Measurements from ENCODE around the gene TTC39C.

Gene TTC39C

DNA sequence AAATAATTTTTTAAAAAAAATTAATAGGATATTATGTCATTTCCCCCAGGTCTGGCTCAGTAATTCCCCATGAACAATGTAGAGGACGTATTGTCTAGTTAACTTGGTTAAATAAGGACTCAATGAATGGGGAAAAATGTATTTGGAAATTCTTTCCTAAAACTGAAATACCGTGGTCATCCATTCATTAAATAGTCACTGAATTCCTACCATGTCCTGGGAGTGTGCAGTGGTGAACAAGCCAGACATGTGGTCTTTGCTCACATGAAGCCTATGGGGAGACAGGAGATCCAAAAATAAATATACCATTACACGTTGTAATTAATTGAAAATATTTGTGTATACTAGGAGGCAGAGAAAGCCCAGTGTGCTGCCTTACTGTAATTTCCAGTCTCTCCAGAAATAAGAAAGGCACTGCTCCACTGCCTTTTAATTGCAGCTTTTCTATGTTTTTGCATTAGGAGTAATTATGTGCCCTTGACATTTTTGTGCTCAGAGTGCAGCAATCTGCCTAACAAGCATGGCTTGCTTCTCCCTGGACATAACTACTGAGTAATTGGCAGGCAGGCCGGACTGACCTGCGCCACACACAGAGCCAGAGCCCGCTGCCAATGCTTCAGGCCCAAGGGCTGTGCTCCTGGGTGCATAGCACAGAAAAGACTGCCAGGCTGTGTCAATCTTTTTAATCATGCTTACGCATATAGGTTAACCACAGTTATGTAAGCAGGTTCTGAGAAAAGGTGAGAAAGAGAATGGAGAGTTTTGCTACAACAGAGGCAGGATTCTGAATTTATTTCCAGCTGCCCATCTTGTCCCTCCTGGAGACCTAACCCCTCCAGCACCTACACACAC, 22.2 kb upstream of the TTC39C start:
- no peak for DNase-seq (ENCODE audit: low read depth)

DNA sequence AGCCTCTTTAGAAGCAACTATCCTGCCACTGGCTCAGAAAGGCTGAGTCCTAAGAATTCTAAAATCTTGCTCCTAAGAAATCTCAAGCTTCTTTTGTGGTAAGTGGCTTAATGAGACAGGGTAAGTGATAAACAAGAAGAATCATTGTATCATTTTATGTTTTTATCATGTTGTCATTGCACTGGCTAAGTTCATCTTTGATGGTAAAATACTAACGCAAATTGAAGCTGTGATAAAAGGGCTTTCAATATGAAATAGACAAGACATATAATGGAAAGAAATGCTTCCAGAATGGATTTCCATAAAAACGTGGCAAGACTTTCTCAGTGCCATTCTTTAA, 21.6 kb upstream of the TTC39C start:
- no peak for DNase-seq (ENCODE audit: low read depth)

DNA sequence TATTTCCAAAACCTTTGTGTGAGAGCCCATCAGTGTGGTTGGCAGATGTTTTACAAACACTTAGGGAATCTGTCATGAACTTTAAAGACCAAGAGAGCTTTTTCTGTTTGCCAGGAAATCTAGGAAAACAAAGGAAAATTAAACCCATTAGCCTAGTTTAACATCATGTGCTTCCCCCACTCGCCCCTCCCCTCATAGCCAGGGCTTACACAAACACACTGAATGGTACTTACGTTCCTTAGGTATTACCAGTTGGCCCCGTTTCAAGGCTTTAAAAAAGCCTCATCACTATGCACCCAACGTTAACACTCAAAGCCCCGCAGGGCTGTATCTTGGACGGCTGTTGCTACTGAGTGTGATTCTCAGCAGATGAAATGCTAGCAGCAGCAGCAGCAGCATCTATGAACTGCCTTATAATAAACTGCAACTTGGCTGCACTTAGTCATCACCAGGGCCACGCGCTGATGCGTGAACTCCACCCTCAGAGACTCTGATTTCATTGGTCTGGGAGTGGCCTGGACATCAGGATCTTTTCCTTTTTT, 20.1 kb upstream of the TTC39C start:
- no peak for DNase-seq (ENCODE audit: low read depth)

DNA sequence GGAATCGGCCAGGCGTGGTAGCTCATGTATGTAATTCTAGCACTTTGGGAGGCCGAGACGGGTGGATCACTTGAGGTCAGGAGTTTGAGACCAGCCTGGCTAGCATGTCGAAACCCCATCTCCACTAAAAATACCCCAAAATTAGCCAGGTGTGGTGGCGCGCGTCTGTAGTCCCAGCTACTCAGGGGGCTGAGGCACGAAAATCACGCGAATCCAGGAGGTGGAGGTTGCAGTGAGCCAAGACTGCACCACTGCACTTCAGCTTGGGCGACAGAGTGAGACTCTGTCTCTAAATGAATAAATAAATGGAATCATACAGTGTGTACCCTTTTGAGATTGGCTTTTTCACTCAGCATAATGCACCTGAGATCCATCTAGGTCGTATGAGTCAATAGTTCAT, 19.4 kb upstream of the TTC39C start:
- DNase-seq (ENCODE audit: low read depth) = no peak

DNA sequence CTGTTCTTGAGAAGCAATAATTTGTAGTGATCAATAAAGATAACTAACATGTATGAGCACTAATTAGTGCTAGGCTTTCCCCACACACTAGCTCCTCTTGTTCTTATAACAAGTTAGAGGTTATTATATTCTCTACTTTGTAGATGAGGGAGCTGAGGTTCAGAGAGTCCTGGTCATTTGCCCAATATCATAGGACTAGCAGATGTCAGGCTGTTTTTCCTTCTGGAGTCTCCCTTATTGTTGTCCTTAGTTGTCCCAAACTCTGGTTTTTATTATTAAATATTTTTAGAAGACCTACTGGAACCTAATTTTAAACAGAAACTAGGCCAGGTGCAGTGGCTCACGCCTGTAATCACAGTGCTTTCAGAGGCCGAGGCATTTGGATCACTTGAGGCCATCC, 16.5 kb upstream of the TTC39C start:
- DNase-seq (ENCODE audit: low read depth) = no peak

DNA sequence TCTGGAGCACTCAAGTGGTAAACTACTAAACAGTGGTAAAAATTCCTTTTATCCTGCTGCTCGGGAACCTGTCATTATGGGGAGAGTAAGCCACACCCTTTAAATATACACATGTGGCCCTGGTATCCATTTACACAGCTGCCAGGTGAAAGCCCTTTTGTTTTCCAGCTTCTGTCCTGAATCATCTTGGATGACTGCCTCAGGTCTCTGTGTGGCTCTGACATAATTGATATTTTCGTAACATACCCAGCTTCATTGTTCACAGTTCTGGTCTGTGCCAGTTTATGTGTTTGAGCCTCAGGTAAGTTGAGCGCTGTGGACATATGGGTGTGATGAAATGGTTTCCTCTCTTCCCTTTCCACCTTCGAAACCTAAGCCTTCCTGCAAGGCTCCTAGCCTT, 15.7 kb upstream of the TTC39C start:
- DNase-seq (ENCODE audit: low read depth) = no peak

DNA sequence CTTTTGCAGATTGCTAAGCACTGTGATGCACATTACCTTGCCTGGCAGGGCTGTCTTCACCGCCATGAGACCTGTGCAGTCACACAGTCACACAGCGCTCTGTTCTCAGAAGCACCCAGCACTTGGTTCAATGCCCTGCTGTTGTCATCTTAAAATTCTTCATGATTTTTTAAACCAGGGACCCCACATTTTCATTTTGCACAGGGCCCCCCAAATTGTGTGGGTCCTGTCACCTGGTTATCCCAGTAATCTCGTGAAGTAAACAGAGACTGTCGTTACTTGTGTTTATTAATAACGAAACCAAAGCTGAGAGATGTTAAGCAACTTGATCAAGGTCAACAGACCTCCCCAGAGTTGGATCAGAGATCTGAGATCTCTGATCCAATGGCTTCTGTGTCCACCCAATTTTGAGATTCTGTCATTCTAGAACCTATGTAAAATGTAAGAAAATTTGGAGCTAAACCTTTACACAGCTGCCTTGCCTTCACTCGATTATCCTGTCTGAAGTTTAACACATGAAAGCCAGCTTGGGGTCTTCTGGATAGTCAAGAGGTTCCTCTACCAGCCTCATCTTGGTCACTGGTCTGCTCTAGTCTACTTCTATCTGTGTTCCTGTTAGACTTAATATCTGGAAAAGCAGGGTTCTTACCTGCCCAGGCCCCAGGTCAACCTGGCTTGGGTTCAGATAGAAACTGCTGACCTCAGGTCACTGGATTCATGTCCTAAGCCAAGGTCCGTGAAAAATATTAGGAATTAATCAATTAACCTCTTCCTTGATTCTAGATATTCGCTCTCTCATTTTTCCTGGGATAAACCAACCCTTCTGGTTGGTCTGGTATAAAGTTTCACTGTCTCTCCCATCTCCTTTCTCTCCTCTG, 13.7 kb upstream of the TTC39C start:
- DNase-seq (ENCODE audit: low read depth) = no peak

DNA sequence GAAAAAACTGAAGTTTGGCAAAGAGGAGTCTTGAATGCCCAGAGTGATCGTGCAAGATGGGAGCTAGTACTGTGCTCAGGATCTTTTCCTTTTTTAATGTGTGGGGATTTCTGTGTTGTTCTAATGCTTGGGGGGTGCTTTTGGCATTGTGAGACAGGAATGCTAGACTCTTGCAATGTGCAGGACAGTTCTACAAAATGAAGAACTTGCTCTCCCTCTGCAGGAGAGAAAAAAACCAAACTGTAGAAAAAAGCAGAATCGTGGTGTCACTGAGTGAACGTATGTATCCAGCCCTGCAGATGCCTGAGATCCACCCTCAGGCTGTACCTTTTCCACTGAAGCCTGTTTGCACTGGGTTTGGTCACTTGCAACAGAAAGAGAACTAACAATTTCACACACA, 12.1 kb upstream of the TTC39C start:
- DNase-seq (ENCODE audit: low read depth) = no peak

DNA sequence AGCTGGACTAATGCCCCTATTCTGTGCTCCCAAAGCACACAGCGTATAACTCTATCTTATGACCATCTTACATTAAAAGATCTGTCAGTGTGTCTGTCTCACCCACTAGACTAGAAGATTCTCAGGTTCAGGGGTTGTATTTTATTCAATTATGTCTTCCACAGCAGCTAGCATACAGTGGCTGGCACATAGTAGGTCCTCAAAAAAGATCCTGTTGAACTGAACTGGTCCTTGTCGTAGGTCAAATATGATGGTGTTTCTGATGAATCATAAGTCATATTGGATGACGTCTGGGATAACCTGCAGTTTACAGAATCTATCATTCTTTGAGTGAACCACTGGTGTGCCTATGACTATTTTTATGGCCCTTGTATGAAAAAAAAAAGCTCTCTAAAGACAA, 11.3 kb upstream of the TTC39C start:
- DNase-seq (ENCODE audit: low read depth) = no peak

DNA sequence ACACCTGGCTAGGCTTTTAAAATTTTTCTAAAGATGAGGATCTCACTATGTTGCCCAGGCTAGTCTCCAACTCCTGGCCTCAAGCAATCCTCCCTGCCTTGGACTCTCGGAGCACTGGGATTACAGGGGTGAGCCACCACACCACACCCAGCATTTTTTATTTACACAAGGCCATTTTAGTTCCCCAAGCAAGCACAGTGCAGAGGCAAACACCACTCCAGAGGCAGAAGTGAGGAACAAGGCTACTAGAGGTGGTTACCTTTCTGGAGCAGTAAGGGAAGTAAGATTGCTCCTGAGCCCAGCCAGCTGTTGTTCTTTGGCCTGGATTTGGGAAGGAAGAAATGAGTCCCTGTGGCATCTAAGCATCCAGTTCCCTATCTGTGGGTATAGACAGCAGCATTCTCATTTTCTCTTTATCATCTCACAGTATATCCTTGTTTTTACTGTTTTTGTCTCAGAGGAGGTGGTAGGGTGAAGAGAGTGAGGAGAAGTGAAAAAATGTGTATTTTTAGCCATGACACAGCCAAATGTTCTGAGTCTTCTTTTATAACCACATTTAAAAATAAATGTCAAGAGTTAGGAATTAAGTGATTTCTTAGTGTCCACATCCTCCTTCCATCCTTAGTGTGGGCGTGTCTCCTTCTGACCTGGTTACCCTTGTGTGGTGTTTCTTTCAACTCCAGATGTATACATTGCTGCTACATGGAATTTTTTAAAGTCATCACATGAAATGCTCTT, 10.5 kb upstream of the TTC39C start:
- no peak for DNase-seq (ENCODE audit: low read depth)

DNA sequence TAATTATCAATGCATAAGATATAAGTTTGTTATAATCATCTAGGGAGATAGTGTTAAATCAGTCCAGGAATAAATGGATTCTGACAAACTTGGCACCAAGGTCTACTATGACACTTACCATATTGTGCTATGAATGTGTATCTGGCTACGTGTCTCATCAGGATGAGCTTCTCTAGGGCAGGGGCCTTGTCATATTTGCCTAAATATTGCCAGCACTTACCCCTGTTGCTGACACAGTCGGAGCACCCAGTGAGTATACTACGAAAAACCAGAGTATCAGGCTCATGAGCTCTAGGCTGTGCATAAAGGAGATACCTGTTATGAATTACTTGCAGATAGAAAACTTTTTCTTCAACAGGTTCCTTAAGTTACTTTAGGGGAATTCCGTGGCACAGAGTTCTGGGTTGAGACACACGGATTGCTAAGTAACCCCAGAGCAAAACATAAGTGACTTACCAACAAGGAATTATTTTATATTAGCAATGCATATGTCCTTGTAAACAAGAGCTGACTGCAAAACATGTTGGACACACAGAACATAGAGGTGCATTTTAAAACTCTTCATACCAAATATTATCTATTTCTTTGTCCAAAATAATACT, 7.7 kb upstream of the TTC39C start:
- no peak for DNase-seq (ENCODE audit: low read depth)

DNA sequence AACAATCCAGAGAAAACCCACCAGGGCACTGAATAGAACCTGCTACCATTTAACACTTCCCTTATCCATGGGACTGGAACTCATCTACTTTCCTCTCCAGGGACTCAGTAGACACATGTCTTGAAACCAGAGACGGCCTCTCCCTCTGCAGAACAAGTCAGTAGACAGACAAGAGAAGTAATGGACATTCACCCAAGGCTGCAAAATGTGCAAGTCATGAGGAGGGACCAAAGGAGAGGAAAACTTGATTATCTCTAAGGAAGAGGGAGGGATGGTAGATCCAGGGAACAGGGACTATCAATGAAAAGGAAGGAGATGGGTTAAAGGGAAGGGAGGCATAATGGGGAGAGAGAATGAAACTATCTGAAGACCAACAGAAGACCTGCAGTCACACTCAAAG, 5.3 kb upstream of the TTC39C start:
- no peak for DNase-seq (ENCODE audit: low read depth)

DNA sequence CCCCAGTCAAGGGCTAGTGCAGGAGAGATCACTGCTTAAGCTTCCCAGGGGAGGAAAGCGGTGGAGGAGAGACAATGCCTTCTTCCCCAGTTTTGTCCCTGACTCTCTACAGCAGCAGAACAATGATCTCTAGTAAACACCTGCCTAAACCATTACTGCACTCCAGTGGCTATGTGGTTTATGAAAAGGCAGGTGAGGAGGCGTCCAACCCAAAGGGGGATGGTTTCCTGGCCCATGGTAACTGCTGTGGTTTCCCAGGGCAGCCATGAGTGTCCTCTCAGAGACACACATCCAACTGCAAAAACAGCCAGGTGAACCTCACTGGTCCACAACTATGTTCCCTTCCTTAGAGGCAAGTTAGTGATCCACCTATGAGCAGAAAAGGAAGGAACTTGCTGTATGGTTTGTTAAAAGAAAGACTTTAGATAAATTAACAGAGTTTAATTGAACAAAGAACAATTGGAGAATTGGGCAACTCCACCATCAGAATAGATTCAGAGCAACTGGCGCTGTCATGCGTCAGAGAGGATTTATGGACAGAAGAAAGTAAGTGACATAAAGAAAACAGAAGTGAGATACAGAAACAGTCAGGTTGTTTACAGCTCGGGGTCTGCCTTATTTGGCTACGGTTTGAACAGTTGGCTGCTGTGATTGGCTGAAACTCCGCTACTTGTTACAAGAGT, 4.8 kb upstream of the TTC39C start:
- DNase-seq (ENCODE audit: low read depth) = no peak

DNA sequence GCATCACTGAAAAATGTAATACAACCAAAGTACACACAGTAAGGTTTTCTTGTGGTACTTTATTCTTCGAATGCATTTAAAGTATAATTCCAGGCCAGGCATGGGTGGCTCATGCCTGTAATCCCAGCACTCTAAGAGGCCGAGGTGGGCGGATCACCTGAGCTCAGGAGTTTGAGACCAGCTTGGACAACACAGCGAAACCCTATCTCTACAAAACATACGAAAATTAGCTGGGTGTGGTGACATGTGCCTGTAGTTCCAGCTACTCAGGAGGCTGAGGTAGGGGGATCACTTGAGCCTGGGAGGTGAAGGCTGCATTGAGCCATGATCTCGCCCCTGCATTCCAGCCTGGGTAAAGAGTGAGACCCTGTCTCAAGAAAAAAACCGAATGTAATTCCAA, 3.9 kb upstream of the TTC39C start:
- no peak for DNase-seq (ENCODE audit: low read depth)

DNA sequence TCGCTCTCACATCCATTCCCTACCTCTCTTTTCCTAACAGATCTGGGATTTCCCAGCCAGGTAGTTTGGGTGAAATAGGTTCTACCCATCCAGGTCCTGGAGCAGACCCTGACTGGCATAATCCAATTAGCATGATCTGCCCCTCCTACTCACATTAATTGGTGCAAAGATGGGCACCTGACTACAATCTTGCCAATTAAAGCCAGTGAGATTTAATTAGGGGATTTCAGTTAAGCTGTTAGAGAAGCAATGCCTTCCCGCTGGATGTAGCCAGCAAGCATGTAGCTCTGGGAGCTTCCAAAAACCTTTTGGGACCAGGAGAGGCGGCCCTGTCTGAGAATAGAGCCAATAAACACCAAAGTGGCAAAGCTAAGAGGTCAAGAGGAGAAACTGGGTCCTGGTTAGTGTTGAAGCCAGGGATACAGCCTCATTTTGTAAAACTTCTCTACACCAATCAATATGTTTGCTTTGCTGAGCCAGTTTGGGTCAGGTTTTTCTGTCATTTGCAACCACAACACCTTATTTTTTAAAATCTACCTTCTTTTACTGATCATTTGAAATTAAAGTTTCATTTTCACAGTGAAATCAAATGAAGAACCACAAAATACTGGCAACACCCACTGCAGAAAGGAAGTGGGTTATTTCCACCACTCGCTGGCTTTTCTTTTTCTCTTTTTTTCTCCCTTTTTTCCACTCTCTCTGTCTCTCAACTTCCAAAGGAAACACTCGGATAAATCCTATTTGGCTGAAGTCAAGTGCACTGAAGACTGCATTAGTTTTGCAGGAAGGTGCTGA, 3.2 kb upstream of the TTC39C start:
- no peak for DNase-seq (ENCODE audit: low read depth)

DNA sequence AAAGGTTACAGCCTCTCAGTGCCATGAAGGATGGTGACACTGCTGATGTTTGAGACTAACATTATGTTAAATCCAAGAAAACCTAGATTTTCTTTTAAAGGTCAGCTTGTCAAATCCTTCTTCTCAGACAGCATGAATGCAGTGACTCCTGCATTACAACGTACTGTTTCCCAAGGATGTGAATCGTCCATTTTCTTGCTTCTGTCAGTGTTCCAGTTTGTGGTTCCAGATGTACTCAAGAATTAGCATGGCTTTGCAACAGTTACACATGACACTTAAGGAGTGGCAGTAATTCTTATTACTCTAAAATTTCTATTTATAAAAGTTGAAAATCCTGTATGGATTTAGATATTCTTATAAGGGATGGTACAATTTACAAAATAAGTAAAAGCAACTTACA, 1.5 kb upstream of the TTC39C start:
- DNase-seq (ENCODE audit: low read depth) = no peak

DNA sequence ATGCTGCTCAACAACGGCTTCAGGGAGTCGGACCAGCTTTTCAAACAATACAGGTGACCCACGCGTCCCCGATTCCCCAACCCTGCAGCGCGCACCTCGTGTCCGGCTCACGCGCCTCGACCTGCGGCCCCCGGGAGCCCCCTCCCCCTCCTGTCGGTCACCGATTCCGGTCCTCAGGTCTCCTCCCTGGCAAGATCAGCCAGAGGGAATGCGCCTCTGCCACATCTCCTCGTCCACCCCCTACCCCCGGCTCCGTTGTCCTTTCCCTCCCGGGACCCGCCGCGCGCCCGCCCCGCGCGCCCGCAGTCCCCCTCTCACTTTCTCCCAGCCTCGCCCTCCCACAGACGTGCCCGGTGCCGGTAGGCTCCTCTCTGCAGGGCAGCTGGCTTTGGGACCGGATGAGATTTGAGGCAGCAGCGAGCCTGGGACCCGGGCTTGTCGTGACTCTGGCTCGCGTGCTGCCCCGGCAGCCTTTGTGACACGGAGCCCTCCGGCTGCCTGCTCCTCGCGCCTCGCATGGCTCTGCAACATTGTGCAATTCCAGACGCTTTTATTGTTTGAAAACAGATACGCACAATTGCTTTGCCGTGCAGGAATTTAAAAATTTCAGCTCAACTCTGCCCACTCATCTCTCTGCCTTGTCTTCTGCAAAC, 558 bp downstream of the TTC39C start:
- DNase-seq (ENCODE audit: low read depth) = no peak

DNA sequence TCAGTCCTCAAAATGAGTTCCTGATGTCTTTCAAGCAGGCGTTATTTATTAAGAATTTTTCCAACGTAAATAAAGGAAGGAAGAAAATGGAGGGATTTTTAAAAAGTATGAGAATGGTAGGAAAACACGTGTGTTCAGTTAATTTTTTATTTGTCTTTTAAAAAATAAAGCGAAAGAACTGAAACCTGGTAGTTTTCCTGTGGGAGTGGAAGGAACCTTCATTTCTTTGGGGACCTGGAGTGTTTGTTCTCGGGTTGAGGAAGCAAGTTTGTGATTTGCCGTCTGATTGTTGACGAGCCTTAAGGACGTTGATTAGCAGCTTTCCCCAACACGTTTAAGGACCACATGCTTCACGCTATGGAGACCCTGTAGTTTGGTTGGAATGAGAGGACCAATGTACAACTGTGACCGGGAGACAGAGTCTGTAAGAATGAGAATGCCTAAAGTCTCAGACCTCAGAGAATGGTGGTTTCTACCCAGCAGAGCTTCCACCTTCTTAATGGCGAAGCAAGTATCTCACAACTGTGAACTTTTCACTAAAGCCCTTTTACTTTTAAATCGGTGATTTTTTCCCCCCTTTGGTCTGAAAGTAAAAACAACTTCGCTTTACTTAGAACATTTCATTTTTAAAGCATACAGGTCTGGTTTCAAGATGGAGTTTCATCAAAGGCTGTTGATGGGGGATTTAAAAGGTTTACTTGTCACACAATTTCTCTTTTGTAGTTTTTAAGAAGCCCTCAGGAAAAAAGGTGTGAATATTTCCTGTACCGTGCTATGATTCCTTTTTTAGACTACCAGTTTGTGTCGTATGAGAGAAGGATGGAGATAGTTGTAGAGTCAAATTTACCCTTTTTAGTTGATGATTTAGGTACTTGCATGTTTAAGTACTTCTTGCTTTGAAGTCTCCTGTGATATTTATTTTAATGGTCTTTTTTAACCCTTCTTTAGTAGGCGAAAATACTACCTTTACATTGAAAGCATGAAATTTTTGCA, 1.4 kb downstream of the TTC39C start:
- no peak for DNase-seq (ENCODE audit: low read depth)

DNA sequence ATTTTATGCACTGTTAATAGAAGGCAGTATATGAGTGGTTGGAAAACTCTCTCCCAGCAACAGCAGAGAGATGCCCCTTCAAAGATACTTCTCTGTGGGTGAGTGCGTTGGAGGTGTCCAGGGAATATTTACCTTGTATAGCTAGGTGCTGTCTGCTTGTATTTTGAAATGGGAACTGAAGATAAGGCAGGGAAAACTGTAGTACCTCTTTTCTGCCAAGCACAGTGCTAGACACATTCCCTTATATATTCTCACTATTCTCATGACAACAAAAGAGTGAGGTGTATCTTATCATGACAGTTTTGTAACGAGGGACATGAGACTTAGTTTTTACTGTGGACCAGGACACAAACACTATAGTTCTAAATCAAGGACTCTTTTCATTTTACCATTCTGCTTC, 2.1 kb downstream of the TTC39C start:
- no peak for DNase-seq (ENCODE audit: low read depth)

All from activated T-cell treated with anti-CD3 and anti-CD28 coated beads for 24 hours (primary cell).